Fibroblast of lung (primary cell): Measurements from ENCODE around the gene CHRND.

Source experiments
- CTCF ChIP-seq, 2 donors: IDR thresholded peaks in 1 of 2; conservative IDR thresholded peaks in 1 of 2; 1 replicate in 1 of 2; 2 replicates in 1 of 2; pipeline ENCODE4 v1.5.1; 2011 to 2012; ENCODE audit warnings: low read length in 2 of 2, control low read depth in 1 of 2, inconsistent platforms in 1 of 2, low read depth in 1 of 2, mild to moderate bottlenecking in 1 of 2
- EZH2 ChIP-seq: IDR thresholded peaks from 2 replicates; pipeline ENCODE4 v1.5.1; 2012; ENCODE audit warnings: low read length, control low read depth, mild to moderate bottlenecking; ENCODE audit errors: missing control alignments

GRCh38 chr2:232577841-232578240, 51.9 kb downstream of the CHRND start:
- TF ChIP-seq CTCF (conservative IDR thresholded peaks at IDR 0.05 in 1 of 2, IDR thresholded peaks at IDR 0.05 in 1 of 2; ENCODE audit: low read depth in 1 of 2, low read length in 2 of 2) (no peak), EZH2 (no peak)
